NCI-H460 (cell line): ENCODE measurements around the gene TRIP13. TPM values are rescaled to one million over a fixed set of nuclear protein-coding genes. Genes with fewer than 3 reads are reported as not detected.
A peak's percentile ranks its signal among the peaks of the same experiment; 100 is the strongest.
"Not testable (repeated sequence)": the region's sequence is repeated elsewhere in the genome, so short reads cannot be mapped to it uniquely, and the experiment has no call there.

Source experiments
- DNase-seq: peaks from one replicate; pipeline ENCODE4 v3.0.0-alpha.2; 2016; ENCODE audit warnings: low read depth; ENCODE audit errors: extremely low read depth
- polyA plus RNA-seq: library from polyadenylated mRNA; depleted of rRNA; stranded (reverse); fragments of >200 nt; gene quantifications from 2 replicates; pipeline ENCODE4 v1.2.3, GENCODE V29; 2014; cell fraction: nucleus; rRNA removed
- total RNA-seq: library from RNA; depleted of rRNA; stranded (reverse); fragments of >200 nt; shearing (Covaris generic); gene quantifications from 2 replicates; pipeline ENCODE4 v1.2.3, GENCODE V29; 2014; rRNA removed

Gene TRIP13, protein sequence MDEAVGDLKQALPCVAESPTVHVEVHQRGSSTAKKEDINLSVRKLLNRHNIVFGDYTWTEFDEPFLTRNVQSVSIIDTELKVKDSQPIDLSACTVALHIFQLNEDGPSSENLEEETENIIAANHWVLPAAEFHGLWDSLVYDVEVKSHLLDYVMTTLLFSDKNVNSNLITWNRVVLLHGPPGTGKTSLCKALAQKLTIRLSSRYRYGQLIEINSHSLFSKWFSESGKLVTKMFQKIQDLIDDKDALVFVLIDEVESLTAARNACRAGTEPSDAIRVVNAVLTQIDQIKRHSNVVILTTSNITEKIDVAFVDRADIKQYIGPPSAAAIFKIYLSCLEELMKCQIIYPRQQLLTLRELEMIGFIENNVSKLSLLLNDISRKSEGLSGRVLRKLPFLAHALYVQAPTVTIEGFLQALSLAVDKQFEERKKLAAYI
- 35.1 and 45.5 TPM in 2 replicates for total RNA-seq
- 99.6 and 107 TPM in 2 replicates for polyA plus RNA-seq

DNA sequence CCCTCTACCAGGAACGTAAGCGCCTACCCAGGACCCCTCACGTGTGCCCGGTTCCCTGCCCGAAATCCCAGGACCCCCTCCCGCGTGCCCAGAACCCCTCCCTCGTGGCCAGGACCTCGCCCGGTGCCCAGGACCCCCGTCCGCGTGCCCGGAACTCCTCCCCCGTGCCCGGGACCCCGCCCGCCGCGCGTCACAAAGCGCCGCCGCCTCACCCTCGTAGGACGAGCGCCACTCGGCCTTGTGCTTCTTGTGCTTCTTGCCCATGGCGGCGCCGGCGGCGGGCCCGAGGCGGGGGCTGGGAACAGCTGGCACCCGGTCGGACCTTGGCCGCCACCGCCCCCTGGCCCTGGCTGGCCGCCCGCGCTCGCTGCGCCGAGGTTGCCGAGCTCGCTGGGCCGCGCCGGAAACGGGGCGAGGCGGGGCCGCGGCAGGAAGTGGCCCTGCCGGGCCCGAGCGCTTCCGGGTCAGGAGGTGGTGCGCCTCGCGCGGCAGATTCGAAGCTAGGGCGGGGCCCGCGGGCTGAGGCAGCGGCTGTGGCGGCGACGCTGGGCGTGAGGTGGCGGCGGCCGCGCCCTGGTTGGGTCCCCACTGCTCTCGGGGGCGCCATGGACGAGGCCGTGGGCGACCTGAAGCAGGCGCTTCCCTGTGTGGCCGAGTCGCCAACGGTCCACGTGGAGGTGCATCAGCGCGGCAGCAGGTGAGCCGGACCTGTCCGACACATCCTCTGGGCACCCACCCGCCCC lies at the start of gene TRIP13, which contains the start of gene BRD9:
Gene TRIP13, plus strand, starts transcription at position 491 of the 743 bp plus-strand sequence. Its CDS starts 115 bp downstream, at position 606.
Gene BRD9, minus strand, starts transcription at position 408 of the 743 bp plus-strand sequence. Its CDS starts 144 bp downstream, at position 264.
- peak; percentile 77 for DNase-seq

GRCh38 chr5:843371-843770 lies 49.3 kb upstream of the TRIP13 start:
- not testable (repeated sequence) for DNase-seq

DNA sequence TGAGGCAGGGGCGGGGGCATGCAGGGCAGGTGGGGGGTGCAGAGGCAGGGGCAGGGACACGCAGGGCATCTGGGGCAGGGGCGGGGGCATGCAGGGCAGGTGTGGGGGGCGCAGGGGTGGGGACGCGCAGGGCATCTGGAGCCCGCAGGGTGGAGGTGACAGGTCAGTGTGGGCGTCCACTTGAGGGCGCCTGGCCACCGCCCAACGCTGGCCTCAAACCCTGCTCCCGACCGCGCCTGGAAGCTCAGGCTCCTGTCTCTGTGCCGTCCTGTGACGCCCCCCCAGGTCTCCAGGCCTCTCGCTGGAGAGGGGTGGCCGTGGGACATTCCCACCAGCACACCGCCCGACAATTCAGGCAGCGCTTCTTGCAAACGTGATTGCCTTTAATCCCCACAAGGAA lies 48.8 kb upstream of the TRIP13 start:
- DNase-seq, result not testable (repeated sequence)

GRCh38 chr5:844426-844825 lies 48.3 kb upstream of the TRIP13 start:
- not testable (repeated sequence) for DNase-seq

GRCh38 chr5:845031-845675 lies 47.5 kb upstream of the TRIP13 start:
- DNase-seq, result not testable (repeated sequence)

DNA sequence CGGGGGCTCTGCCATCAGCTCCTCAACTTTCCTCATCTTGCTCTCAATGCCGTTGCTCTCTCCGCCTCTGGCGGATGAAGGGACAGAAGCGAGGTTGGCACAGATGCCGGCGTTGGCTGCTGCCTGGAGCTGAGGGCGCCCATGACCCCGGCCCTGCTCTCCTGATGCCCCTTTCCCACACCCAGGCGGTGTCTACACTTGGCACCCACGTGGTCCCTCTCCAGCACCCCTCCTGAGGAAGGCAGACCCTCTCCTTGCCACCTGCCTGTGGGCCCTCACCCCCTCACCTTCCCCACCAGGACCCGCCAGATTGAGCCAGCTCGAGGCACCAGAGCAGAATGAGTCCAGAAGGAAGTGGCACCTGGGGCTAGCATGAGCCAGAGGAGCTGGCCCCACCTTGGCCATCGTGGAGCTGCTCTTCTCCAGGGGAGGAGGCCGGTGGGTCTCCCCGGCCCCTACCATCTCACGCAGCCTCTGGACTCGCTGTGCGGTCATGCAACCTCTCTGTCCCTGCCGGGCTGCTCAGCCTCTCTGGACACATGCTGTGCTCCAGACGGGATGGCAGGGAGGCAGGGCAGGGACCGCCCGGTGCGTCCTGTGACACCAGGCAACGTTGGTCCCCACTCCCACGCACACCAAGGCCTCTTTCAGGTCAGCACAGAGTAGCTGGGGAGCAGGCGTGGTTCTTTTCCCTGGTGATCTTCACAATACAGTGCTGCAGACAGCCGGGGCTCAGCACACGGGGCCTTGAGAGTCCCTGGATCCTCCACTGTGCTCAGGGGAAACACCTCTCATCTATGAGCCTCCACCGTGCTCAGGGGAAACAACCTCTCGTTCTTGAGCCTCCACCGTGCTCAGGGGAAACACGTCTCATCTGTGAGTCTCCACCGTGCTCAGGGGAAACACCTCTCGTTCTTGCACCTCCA lies 46.7 kb upstream of the TRIP13 start:
- not testable (repeated sequence) for DNase-seq

GRCh38 chr5:846602-847091 lies 46.0 kb upstream of the TRIP13 start:
- not testable (repeated sequence) for DNase-seq

DNA sequence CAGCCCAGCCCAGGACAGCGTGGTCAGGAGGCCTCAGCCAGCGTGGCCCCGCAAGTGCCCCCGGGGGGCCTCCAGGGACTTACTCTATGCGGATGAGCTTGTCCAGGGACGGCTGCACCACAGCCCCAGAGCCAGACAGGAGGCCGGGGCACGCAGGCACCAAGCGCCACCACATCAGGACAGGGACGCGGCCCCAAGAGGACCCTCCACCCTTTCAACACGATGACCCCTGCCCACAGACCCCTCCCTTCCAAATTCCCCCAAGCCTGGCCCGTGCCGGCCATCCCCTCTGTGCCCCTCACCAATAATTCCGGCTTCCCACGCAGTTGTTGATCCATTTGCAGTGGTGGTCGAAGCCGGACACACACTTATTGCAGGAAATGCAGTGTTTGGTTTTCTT lies 45.5 kb upstream of the TRIP13 start:
- not testable (repeated sequence) for DNase-seq

DNA sequence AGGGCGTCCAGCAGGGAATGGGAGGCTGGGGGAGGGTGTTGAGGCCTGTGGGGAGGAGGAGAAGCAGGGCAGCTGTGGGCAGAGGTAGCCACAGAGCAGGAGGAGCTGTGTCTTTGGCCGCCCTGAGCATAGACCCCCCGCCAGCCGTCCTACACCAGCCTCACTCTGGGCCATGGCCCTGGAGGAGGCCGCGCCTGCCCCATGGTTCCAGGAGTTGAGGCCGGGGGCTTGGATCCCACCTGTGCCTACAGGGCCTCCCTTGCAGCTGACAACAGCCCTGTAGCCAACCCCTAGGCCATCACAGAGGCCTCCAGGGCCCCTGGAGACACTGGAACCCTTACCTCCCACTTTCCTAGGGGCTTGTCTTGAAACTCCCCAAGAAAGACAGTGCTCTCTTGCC lies 44.9 kb upstream of the TRIP13 start:
- DNase-seq, result not testable (repeated sequence)

- no peak for DNase-seq
Measured at GRCh38 chr5:848671-849111, 44.0 kb upstream of the TRIP13 start.

DNA sequence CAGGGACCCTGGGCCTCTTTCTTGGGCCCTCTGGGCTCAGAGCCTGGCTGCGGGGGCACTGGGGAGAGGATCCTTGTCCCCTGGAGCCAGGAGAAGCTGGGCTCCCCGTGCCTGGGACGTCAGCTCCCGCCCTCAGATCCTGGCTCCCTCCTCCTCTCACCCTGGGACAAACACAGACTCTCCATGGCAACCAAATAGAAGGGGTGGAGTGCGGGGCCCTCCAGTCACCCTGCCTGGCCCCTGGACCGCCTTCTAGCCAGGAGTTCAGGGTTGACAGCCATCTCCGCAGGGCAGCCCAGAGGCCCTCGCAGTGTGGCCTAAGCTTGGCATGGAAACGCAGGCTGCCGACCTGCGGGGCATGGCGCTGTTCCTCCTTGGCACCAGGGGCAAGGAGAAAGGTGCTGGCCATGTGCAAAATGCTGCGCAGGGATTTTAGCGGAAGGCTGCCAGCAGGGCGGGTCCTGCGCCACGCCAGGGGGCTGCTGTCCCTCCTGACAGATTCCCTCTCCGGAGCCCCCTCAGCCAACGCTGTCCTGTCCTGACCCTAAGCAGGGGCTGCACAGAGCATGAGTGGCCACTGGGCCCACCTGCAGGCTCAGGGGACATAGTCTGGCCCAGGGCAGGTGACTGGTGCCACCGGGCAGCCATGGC lies 42.9 kb upstream of the TRIP13 start:
- no peak for DNase-seq

DNA sequence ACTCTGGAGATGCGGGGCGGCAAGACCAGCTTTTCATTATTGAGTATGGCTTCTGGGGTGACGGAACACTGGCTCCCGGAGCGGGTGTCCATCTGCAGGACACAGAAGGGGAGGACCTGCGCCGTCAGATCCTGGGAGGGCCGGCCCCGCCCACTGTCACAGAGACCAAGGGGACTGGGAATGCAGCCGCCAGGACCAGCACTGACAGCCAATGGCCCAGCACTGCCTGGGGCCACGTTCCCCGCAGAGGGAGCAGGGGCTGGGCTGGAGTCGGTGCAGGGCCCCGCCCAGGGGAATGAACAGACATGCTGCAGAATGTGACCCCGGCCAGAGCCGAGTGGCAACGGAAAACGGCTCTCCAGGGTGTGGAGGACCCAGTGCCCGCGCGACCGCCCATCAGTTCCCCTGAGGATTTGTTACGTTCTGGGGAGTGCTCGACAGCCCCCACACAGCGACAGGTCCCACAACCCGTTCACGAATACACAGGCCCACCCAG lies 42.1 kb upstream of the TRIP13 start, which contains the start of gene ZDHHC11:
Gene ZDHHC11, minus strand, starts transcription at position 476 of the 496 bp plus-strand sequence. Its CDS starts 384 bp downstream, at position 92.
- DNase-seq, result no peak

- no peak for DNase-seq
Measured at GRCh38 chr5:851076-851475, 41.6 kb upstream of the TRIP13 start.

DNA sequence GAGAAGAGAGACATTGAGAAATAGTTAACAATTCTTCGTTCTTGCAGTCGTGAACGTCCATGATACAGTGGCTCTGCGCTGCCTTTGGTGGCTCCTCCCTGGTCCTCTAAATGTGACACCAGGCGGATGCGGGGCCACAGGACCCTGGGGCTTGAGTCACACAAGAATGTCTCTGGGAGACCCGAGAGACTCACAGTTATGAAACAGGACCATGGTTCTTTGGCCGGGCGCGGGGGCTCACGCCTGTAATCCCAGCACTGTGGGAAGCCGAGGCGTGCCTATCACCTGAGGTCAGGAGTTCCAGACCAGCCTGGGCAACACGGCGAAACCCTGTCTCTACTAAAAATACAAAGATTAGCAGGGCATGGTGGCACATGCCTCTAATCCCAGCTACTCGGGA lies 41.1 kb upstream of the TRIP13 start:
- no peak for DNase-seq

DNA sequence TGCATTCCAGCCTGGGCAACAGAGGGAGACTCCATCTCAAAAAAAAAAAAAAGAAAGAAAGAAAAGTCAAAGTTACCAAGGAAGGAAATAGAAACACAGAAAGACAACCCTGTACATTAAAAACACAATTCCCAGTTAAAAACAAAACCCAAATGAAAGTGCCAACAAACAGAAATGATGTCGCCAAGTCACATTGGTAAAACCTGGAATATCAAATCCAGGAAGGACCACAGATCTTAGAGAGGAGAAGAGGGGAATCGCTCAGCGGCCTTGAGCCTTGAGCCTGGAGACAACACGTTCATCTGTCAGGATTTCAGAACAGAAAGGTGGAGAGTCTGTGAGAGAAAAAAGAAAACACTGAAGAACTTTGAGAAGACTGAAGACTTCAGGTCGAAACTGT lies 40.7 kb upstream of the TRIP13 start:
- DNase-seq, result no peak

GRCh38 chr5:852431-853401 lies 40.0 kb upstream of the TRIP13 start:
- DNase-seq, result no peak

DNA sequence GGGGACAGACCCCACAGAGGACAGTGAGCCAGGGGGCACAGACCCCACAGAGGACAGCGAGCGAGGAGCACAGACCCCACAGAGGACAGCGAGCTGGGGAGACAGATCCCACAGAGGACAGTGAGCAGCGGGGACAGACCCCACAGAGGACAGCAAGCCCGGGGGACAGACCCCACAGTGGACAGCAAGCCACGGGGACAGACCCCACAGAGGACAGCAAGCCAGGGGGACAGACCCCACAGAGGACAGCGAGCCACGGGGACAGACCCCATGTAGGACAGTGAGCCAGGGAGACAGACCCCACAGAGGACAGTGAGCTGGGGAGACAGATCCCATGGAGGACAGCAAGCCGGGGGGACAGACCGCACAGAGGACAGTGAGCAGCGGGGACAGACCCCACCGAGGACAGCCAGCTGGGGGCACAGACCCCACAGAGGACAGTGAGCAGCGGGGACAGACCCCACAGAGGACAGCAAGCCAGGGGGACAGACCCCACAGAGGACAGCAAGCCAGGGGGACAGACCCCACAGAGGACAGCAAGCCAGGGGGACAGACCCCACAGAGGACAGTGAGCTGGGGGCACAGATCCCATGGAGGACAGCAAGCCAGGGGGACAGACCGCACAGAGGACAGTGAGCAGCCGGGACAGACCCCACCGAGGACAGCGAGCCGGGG lies 39.1 kb upstream of the TRIP13 start:
- DNase-seq, result not testable (repeated sequence)
